Measurements from ENCODE around the gene ITK. TPM values are rescaled to one million over a fixed set of nuclear protein-coding genes. Genes with fewer than 3 reads are reported as not detected.

Gene ITK
- total RNA-seq, 4 donors from 2014 or later: 0.12 to 2.2 (median 0.35) TPM

- DNase-seq (no peak), ATAC-seq (no peak)
- in situ Hi-C loops (cut with MboI; ENCODE audit: low sequenced_read_pairs in 4 of 4) (no loop called here), intact Hi-C loops (cut with DNase I; ENCODE audit: low total_unique reads) (no loop called here)
- no peaks in the 10 kb centered on the region for H3K4me1 ChIP-seq
- H3K4me3 ChIP-seq: no peak overlapping the region
- no peaks in the 10 kb centered on the region for H3K36me3 ChIP-seq
- peaks cover 0 to 2% (median 0%) of the 10 kb centered on the region in 3 donors for H3K27me3 ChIP-seq
- H3K9me3 ChIP-seq: no peaks in the 10 kb centered on the region
- no peak for TF ChIP-seq POLR2A (IDR thresholded peaks at IDR 0.05)
- TF ChIP-seq CTCF (IDR thresholded peaks at IDR 0.05 in 4 of 5, conservative IDR thresholded peaks at IDR 0.05 in 1 of 5): no peak
- H3K27ac ChIP-seq: no peak overlapping the region
These were observed 5.8 kb downstream of the ITK start for GRCh38 chr5:157186309-157187045.

GRCh38 chr5:157187046-157187754, 6.6 kb downstream of the ITK start:
- H3K27ac ChIP-seq: no peak overlapping the region
- intact Hi-C loops (cut with DNase I; ENCODE audit: low total_unique reads) (no loop called here), in situ Hi-C loops (cut with MboI; ENCODE audit: low sequenced_read_pairs in 4 of 4) (no loop called here)
- H3K36me3 ChIP-seq: no peaks in the 10 kb centered on the region
- H3K9me3 ChIP-seq: no peaks in the 10 kb centered on the region
- TF ChIP-seq POLR2A (IDR thresholded peaks at IDR 0.05) (no peak), CTCF (IDR thresholded peaks at IDR 0.05 in 4 of 5, conservative IDR thresholded peaks at IDR 0.05 in 1 of 5) (no peak)
- peaks cover 0 to 2% (median 0%) of the 10 kb centered on the region in 3 donors for H3K27me3 ChIP-seq
- no peaks in the 10 kb centered on the region for H3K4me1 ChIP-seq
- ATAC-seq: no peak
- no peak overlapping the region for H3K4me3 ChIP-seq
- DNase-seq: no peak

- no peaks in the 10 kb centered on the region for H3K9me3 ChIP-seq
- DNase-seq (no peak), ATAC-seq (no peak)
- in situ Hi-C loops (cut with MboI; ENCODE audit: low sequenced_read_pairs in 4 of 4): no loop called here
- TF ChIP-seq POLR2A (IDR thresholded peaks at IDR 0.05): no peak
- TF ChIP-seq CTCF (IDR thresholded peaks at IDR 0.05 in 4 of 5, conservative IDR thresholded peaks at IDR 0.05 in 1 of 5): no peak
- no peak overlapping the region for H3K4me3 ChIP-seq
- H3K27ac ChIP-seq: no peak overlapping the region
- H3K27me3 ChIP-seq: peaks cover 0 to 2% (median 0%) of the 10 kb centered on the region in 3 donors
- intact Hi-C loops (cut with DNase I; ENCODE audit: low total_unique reads): no loop called here
- no peaks in the 10 kb centered on the region for H3K4me1 ChIP-seq
- no peaks in the 10 kb centered on the region for H3K36me3 ChIP-seq
These were observed 7.6 kb downstream of the ITK start for GRCh38 chr5:157188270-157188669.

DNA sequence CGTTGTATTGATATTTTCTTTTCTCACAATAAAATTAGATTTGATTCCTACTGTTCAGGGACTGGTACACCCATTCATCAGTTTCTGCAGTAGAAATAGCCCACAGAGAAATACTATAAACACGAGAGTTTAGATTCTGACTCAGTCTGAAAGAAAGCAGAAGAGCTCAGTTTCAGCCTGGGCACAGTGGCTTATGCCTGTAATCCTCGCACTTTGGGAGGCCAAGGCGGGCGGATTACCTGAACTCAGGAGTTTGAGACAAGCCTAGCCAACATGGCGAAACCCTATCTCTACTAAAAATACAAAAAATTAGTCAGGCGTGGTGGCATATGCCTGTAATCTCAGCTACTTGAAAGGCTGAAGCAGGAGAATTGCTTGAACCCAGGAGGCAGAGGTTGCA, 8.6 kb downstream of the ITK start:
- in situ Hi-C loops (cut with MboI; ENCODE audit: low sequenced_read_pairs in 4 of 4): no loop called here
- Histone ChIP-seq H3K4me1 (no peaks in the 10 kb centered on the region), H3K27ac (no peak overlapping the region), H3K9me3 (no peaks in the 10 kb centered on the region), H3K36me3 (no peaks in the 10 kb centered on the region), H3K4me3 (no peak overlapping the region), H3K27me3 (peaks cover 0 to 2% (median 0%) of the 10 kb centered on the region in 3 donors)
- DNase-seq (no peak), ATAC-seq (no peak)
- intact Hi-C loops (cut with DNase I; ENCODE audit: low total_unique reads): no loop called here
- no peak for TF ChIP-seq POLR2A (IDR thresholded peaks at IDR 0.05)
- TF ChIP-seq CTCF (IDR thresholded peaks at IDR 0.05 in 4 of 5, conservative IDR thresholded peaks at IDR 0.05 in 1 of 5): no peak
